Activated naive CD4-positive, alpha-beta T cell treated with anti-CD3 and anti-CD28 coated beads, Interleukin-2, amount 50 U/mL, for 24 hours (primary cell): ENCODE results near the gene SELL.
A peak's percentile ranks its signal among the peaks of the same experiment; 100 is the strongest.
"Not testable (repeated sequence)": the region's sequence is repeated elsewhere in the genome, so short reads cannot be mapped to it uniquely, and the experiment has no call there.

Source experiments
- H3K27ac Mint-ChIP-seq: one replicate; pipeline ENCODE4 v1.8.0; 2021; ENCODE audit warnings: mild to moderate bottlenecking, mixed read lengths
- H3K27me3 Mint-ChIP-seq: one replicate; pipeline ENCODE4 v1.8.0; 2021; ENCODE audit warnings: mixed read lengths
- H3K36me3 Mint-ChIP-seq: one replicate; pipeline ENCODE4 v1.8.0; 2021; ENCODE audit warnings: mixed read lengths
- H3K4me1 Mint-ChIP-seq: one replicate; pipeline ENCODE4 v1.8.0; 2021; ENCODE audit warnings: mixed read lengths
- H3K4me3 Mint-ChIP-seq: one replicate; pipeline ENCODE4 v1.8.0; 2021; ENCODE audit warnings: mild to moderate bottlenecking, mixed read lengths
- H3K9me3 Mint-ChIP-seq: one replicate; pipeline ENCODE4 v1.8.0; 2021; ENCODE audit warnings: mixed read lengths

Gene SELL

GRCh38 chr1:169690489-169690888, 20.9 kb downstream of the SELL start:
- Mint-ChIP-seq H3K4me1 (peaks cover 33% of the 10 kb centered on the region), H3K9me3 (no peaks in the 10 kb centered on the region), H3K36me3 (peaks cover 32% of the 10 kb centered on the region), H3K27me3 (no peaks in the 10 kb centered on the region), H3K4me3 (peak overlapping the region; percentile 60), H3K27ac (peak overlapping the region; percentile 97)

GRCh38 chr1:169689395-169689794, 22.0 kb downstream of the SELL start:
- no peak overlapping the region for H3K4me3 Mint-ChIP-seq
- no peak overlapping the region for H3K27ac Mint-ChIP-seq
- H3K27me3 Mint-ChIP-seq: no peaks in the 10 kb centered on the region
- H3K4me1 Mint-ChIP-seq: peaks cover 23% of the 10 kb centered on the region
- H3K36me3 Mint-ChIP-seq: peaks cover 25% of the 10 kb centered on the region
- H3K9me3 Mint-ChIP-seq: no peaks in the 10 kb centered on the region

- Mint-ChIP-seq H3K36me3 (peaks cover 19% of the 10 kb centered on the region), H3K4me1 (peaks cover 12% of the 10 kb centered on the region)
- H3K4me3 Mint-ChIP-seq, H3K27me3 Mint-ChIP-seq, H3K9me3 Mint-ChIP-seq, H3K27ac Mint-ChIP-seq: not testable (repeated sequence)
These were observed 23.0 kb downstream of the SELL start for GRCh38 chr1:169688377-169688776.

- H3K9me3 Mint-ChIP-seq: no peaks in the 10 kb centered on the region
- no peak overlapping the region for H3K27ac Mint-ChIP-seq
- H3K4me3 Mint-ChIP-seq: no peak overlapping the region
- H3K27me3 Mint-ChIP-seq: no peaks in the 10 kb centered on the region
- H3K4me1 Mint-ChIP-seq: peaks cover 37% of the 10 kb centered on the region
- H3K36me3 Mint-ChIP-seq: peaks cover under 1% of the 10 kb centered on the region
These were observed 27.8 kb downstream of the SELL start for GRCh38 chr1:169683661-169684060.

GRCh38 chr1:169683168-169683567, 28.3 kb downstream of the SELL start:
- H3K27me3 Mint-ChIP-seq, H3K9me3 Mint-ChIP-seq, H3K27ac Mint-ChIP-seq, H3K36me3 Mint-ChIP-seq, H3K4me3 Mint-ChIP-seq: not testable (repeated sequence)
- H3K4me1 Mint-ChIP-seq: peaks cover 39% of the 10 kb centered on the region

DNA sequence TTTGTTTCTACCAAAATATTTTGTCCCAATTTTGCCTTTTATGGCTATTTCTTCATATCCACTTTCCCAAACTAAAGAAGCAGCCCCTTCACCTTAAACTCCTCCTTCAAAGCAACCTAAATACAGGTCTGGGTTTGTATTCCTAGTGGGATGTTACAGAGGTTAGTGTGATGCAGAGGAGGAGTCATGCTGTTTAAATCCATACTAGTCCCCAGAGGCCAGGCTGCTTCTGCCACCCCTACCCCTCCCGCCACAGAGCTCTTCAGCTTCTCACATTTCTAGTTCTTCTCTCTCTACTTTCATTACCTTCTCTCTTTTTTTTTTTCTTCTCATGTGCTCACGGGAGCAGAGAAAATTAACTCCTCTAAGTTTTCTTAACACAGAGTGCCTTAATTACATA, 29.3 kb downstream of the SELL start:
- peak overlapping the region; percentile 69 for H3K4me3 Mint-ChIP-seq
- H3K27ac Mint-ChIP-seq: peak overlapping the region; percentile 95
- H3K4me1 Mint-ChIP-seq: peaks cover 50% of the 10 kb centered on the region
- no peaks in the 10 kb centered on the region for H3K27me3 Mint-ChIP-seq
- H3K36me3 Mint-ChIP-seq: no peaks in the 10 kb centered on the region
- no peaks in the 10 kb centered on the region for H3K9me3 Mint-ChIP-seq

GRCh38 chr1:169681140-169681539, 30.3 kb downstream of the SELL start:
- Mint-ChIP-seq H3K36me3 (no peaks in the 10 kb centered on the region), H3K4me1 (peaks cover 60% of the 10 kb centered on the region), H3K4me3 (peak overlapping the region; percentile 69)

DNA sequence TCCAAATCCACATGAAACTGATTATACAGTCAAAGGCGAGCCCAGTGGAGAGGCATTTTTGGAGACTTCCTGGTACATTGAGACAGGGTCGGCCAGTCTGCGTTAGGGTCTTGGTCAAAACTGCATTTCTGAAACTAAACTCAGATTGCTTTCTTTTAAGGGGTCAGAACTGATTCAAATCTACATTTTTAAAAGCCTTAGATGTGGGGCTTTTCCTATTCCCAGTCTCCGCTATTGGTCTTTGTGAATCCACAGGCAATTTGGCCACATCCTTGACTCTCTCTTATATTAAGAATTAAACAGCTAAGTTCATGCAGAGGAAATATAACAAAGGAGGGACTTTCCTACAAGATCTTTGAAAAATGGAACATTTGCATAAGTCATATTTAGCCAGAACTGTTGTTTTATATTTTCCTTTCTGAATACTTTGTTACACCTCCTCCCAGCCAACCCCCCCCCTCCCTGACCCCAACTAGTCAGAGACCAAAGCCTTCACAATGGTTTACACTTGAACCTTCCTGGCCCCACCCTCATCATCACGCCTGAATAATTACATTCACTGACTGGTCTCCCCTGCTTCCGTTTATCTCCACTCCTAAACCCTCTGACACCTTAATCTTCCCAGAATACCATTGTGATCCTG, 30.9 kb downstream of the SELL start:
- H3K9me3 Mint-ChIP-seq: no peaks in the 10 kb centered on the region
- peak overlapping the region; percentile 69 for H3K4me3 Mint-ChIP-seq
- H3K27me3 Mint-ChIP-seq: no peaks in the 10 kb centered on the region
- H3K36me3 Mint-ChIP-seq: no peaks in the 10 kb centered on the region
- H3K4me1 Mint-ChIP-seq: peaks cover 66% of the 10 kb centered on the region
- H3K27ac Mint-ChIP-seq: peak overlapping the region; percentile 95

More at GRCh38 chr1:169681140-169681539, 30.3 kb downstream of the SELL start:
- no peaks in the 10 kb centered on the region for H3K9me3 Mint-ChIP-seq
- no peaks in the 10 kb centered on the region for H3K27me3 Mint-ChIP-seq
- peak overlapping the region; percentile 95 for H3K27ac Mint-ChIP-seq

- peaks cover 72% of the 10 kb centered on the region for H3K4me1 Mint-ChIP-seq
- H3K27ac Mint-ChIP-seq: peak overlapping the region; percentile 79
- H3K27me3 Mint-ChIP-seq: no peaks in the 10 kb centered on the region
- no peak overlapping the region for H3K4me3 Mint-ChIP-seq
- no peaks in the 10 kb centered on the region for H3K36me3 Mint-ChIP-seq
- H3K9me3 Mint-ChIP-seq: no peaks in the 10 kb centered on the region
These were observed 31.7 kb downstream of the SELL start for GRCh38 chr1:169679692-169680091.

DNA sequence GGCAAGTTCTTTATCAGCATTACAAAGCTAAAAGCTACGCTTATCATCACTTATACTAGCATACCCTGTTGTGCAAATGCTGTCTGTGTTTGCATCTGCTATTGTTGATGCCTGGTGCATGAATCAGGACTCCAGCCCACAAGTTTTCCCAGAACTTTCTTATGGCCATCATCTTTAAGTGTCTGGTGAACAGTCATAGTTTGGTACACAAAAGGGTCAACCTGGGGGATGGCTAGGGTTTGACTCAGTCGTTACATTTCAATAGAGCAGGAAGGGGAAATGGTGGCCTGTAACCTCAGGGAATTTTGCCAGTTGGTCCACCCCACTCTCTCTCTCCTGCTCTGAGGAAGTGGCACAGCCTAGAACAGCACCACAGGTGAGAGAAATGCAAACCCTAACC, 35.4 kb downstream of the SELL start:
- peak overlapping the region; percentile 66 for H3K27ac Mint-ChIP-seq

DNA sequence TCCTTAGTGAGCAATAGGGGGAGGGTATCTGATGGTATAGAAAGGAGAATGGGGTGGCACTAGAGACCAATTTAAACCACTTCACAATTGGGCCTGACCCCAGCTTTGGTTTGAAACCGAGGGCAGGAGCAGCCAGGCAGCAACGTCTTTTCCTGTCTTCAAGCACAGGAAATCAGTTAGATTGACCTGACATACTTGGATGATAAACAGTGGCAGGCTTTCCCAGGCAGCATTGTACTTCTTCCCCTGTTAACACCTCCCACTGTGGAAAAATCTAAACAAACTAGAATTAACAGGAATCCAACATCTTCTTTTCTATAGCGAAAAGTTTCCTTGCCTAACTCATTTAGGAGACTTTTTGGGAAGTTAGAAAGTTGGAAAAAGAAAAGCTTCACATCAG, 40.6 kb downstream of the SELL start:
- peaks cover 7% of the 10 kb centered on the region for H3K36me3 Mint-ChIP-seq
- H3K4me1 Mint-ChIP-seq: peaks cover 60% of the 10 kb centered on the region
- peaks cover 7% of the 10 kb centered on the region for H3K9me3 Mint-ChIP-seq
- peak overlapping the region; percentile 44 for H3K4me3 Mint-ChIP-seq
- no peaks in the 10 kb centered on the region for H3K27me3 Mint-ChIP-seq
- peak overlapping the region; percentile 89 for H3K27ac Mint-ChIP-seq

More for the DNA sequence above, 35.4 kb downstream of the SELL start:
- peaks cover 2% of the 10 kb centered on the region for H3K36me3 Mint-ChIP-seq
- H3K9me3 Mint-ChIP-seq: peaks cover 7% of the 10 kb centered on the region
- H3K4me3 Mint-ChIP-seq: no peak overlapping the region
- H3K4me1 Mint-ChIP-seq: peaks cover 67% of the 10 kb centered on the region
- H3K27me3 Mint-ChIP-seq: no peaks in the 10 kb centered on the region

DNA sequence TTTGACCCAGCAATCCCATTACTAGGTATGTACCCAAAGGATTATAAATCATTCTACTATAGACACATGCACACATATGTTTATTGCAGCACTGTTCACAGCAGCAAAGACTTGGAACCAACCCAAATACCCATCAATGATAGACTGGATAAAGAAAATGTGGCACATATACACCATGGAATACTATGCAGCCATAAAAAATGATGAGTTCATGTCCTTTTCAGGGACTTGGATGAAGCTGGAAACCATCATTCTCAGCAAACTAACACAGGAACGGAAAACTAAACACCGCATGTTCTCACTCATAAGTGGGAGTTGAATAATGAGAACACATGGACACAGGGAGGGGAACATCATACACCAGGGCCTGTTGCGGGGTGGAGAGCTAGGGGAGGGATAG, 41.2 kb downstream of the SELL start:
- H3K4me1 Mint-ChIP-seq: peaks cover 54% of the 10 kb centered on the region

GRCh38 chr1:169667699-169668596, 43.5 kb downstream of the SELL start:
- Mint-ChIP-seq H3K36me3 (peaks cover 11% of the 10 kb centered on the region), H3K4me1 (peaks cover 67% of the 10 kb centered on the region), H3K27ac (peak overlapping the region; percentile 99), H3K4me3 (peak overlapping the region; percentile 76)
- not testable (repeated sequence) for H3K9me3 Mint-ChIP-seq, H3K27me3 Mint-ChIP-seq

More for the DNA sequence above, 41.2 kb downstream of the SELL start:
- not testable (repeated sequence) for H3K4me3 Mint-ChIP-seq, H3K9me3 Mint-ChIP-seq, H3K27me3 Mint-ChIP-seq, H3K36me3 Mint-ChIP-seq
- H3K27ac Mint-ChIP-seq: peak overlapping the region; percentile 89

DNA sequence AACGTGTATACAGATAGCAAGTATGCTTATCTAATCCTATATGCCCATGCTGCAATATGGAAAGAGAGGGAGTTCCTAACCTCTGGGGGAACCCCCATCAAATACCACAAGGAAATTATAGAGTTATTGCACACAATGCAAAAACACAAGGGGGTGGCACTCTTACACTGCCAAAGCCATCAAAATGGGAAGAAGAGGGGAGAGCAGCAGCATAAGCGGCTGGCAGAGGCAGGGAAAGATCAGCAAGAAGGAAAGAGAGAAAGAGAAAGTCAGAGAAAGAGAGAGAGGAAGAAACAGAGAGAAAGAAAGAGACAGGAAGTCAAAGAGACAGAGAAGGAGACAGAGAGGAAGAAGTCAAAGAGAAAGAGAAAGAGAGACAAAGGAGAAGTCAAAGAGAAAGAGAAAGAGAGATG, 44.2 kb downstream of the SELL start:
- not testable (repeated sequence) for H3K27me3 Mint-ChIP-seq, H3K9me3 Mint-ChIP-seq
- H3K4me1 Mint-ChIP-seq: peaks cover 75% of the 10 kb centered on the region
- peak overlapping the region; percentile 76 for H3K4me3 Mint-ChIP-seq
- H3K27ac Mint-ChIP-seq: peak overlapping the region; percentile 99
- H3K36me3 Mint-ChIP-seq: peaks cover 11% of the 10 kb centered on the region

GRCh38 chr1:169662680-169663079, 48.7 kb downstream of the SELL start:
- H3K4me1 Mint-ChIP-seq: peaks cover 77% of the 10 kb centered on the region
- peak overlapping the region; percentile 77 for H3K4me3 Mint-ChIP-seq
- not testable (repeated sequence) for H3K27me3 Mint-ChIP-seq, H3K9me3 Mint-ChIP-seq
- peak overlapping the region; percentile 59 for H3K27ac Mint-ChIP-seq
- peaks cover 15% of the 10 kb centered on the region for H3K36me3 Mint-ChIP-seq

GRCh38 chr1:169661066-169661465, 50.4 kb downstream of the SELL start:
- H3K27me3 Mint-ChIP-seq, H3K9me3 Mint-ChIP-seq, H3K4me3 Mint-ChIP-seq, H3K27ac Mint-ChIP-seq: not testable (repeated sequence)
- peaks cover 74% of the 10 kb centered on the region for H3K4me1 Mint-ChIP-seq
- peaks cover 18% of the 10 kb centered on the region for H3K36me3 Mint-ChIP-seq
